ENCODE measurements around the gene GALNT18.

Gene GALNT18

DNA sequence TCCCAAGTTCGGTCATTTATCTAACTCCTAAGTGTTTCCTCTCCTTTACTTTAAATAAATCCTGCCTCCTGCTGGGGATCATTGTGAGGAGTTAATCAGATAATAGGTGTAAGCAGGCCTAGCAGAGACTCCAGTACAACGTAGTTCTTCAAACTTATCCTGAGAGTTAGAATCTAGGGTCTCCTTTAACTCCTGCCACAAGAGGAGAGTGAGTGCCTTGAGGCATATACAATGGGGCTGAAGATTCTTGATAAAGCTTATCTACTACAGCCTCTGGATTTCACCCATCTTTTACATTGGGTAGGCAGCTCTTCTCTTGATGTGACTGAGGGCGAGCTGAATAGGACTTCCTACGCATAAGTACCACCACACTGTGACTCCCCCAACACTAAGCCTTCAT, 3.1 kb upstream of the GALNT18 start:
- TF ChIP-seq, protein P1, sequence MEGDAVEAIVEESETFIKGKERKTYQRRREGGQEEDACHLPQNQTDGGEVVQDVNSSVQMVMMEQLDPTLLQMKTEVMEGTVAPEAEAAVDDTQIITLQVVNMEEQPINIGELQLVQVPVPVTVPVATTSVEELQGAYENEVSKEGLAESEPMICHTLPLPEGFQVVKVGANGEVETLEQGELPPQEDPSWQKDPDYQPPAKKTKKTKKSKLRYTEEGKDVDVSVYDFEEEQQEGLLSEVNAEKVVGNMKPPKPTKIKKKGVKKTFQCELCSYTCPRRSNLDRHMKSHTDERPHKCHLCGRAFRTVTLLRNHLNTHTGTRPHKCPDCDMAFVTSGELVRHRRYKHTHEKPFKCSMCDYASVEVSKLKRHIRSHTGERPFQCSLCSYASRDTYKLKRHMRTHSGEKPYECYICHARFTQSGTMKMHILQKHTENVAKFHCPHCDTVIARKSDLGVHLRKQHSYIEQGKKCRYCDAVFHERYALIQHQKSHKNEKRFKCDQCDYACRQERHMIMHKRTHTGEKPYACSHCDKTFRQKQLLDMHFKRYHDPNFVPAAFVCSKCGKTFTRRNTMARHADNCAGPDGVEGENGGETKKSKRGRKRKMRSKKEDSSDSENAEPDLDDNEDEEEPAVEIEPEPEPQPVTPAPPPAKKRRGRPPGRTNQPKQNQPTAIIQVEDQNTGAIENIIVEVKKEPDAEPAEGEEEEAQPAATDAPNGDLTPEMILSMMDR (IDR thresholded peaks at IDR 0.05; ENCODE audit: low read depth, low read length): no peak
- no peak for DNase-seq (ENCODE audit: extremely low read depth, low read depth)

- TF ChIP-seq, protein P1 (IDR thresholded peaks at IDR 0.05; ENCODE audit: low read depth, low read length): no peak
- no peak for DNase-seq (ENCODE audit: extremely low read depth, low read depth)
Measured at GRCh38 chr11:11624204-11624603, 2.4 kb upstream of the GALNT18 start.

DNA sequence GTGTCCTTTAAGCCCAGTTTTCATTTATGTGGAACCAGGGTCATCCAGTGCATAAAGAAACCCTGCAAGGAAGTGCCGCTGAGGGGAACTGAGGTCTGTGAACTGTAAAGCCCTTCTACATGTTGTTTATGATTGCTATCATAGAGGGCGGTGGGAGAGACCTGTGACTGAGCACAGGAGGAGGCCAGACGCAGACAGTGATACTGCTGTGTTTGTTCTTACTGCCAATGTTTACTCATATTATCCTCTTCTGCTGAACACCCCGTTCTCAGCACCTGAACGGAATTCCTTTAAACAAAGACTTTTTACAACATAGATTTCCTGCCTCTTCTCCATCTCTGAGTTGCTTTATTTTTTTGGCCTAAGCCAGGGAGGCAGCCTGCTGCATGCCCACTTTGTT, 967 bp upstream of the GALNT18 start:
- no peak for DNase-seq (ENCODE audit: extremely low read depth, low read depth)

GRCh38 chr11:11622340-11622706, 518 bp upstream of the GALNT18 start:
- TF ChIP-seq, protein P1 (IDR thresholded peaks at IDR 0.05; ENCODE audit: low read depth, low read length): no peak
- DNase-seq (ENCODE audit: extremely low read depth, low read depth): no peak

More for the DNA sequence above, 967 bp upstream of the GALNT18 start:
- TF ChIP-seq, protein P1 (IDR thresholded peaks at IDR 0.05; ENCODE audit: low read depth, low read length): no peak

DNA sequence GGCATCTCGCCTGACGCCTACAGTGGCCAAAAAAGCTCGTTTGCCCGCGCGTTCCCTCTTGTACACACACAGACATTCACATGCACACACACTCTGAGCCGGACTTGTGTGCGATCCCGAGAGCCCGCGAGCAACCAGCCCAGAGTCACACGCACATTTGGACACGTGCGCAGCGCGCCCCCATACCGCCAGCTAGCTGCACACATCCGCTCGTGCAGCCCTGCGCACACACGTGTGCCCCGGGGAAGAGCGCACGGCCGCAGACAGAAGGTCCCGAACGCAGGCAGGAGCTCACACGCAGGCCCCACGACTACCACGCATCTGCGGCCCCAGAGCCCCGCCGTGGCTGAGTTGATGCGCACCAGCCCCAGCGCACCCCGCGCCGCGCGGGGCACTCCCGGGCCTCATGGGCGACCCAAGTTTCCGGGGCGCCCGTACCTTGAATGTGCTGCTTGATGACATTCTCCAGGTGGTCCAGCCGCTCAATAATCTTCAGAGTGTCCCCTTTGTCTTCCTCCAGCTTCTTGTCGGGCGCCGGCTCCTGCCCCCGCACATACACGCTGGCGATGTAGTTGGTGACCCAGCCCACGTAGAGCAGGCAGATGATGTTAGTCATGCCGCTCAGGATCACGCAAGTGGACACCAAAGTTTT, 758 bp downstream of the GALNT18 start:
- TF ChIP-seq, protein P1 (IDR thresholded peaks at IDR 0.05; ENCODE audit: low read depth, low read length): no peak; the same call in 1 of the 2 replicates
- no peak for DNase-seq (ENCODE audit: extremely low read depth, low read depth)

- DNase-seq (ENCODE audit: extremely low read depth, low read depth): no peak
- TF ChIP-seq, protein P1 (IDR thresholded peaks at IDR 0.05; ENCODE audit: low read depth, low read length): no peak
Measured at GRCh38 chr11:11620173-11620920, 1.5 kb downstream of the GALNT18 start.

GRCh38 chr11:11618973-11619435, 2.8 kb downstream of the GALNT18 start:
- TF ChIP-seq, protein P1 (IDR thresholded peaks at IDR 0.05; ENCODE audit: low read depth, low read length): no peak
- DNase-seq (ENCODE audit: extremely low read depth, low read depth): no peak

Measured in AG09319 (cell line).